ENCODE data around the gene PPP1R14C.

DNA sequence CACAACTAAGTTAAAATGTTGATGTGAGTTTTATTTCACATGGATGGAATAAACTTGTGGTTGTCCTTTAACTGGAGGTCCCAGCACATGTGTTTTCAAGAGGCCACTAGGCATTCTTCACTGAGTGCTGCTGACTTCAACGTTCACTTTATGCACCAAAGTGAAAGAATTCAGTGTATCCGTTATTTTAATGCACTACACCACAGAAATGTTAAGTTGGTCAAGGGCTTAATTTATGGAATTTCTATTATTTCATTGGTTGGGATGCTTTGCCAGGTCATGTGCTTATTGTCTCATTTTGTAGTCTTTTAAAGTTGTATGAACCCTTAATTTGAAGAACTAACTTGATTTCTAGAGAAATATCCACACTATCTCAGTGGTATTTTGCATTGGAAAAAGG, 106.4 kb downstream of the PPP1R14C start:
- TF ChIP-seq POLR2AphosphoS5 (IDR thresholded peaks at IDR 0.05; ENCODE audit: borderline replicate concordance, low read depth, low read length) (no peak), EZH2 (IDR thresholded peaks at IDR 0.05) (no peak)

Measured in SK-N-MC (cell line).